K562 (cell line): Measurements from ENCODE around the gene UBAP2. TPM values are rescaled to one million over a fixed set of nuclear protein-coding genes. Genes with fewer than 3 reads are reported as not detected.

Experiments
- ATAC-seq: fragments of 200-7000 bp; cut with Tn5 transposase; 3 replicates; pipeline ENCODE4 v1.9.1; 2020; ENCODE audit warnings: moderate library complexity
- BruUV-seq: library from RNA; stranded (reverse); fragments of 400-500 nt; replicated peaks from 2 replicates; lab custom pipeline; 2021; lab: Mats Ljungman, UMichigan
- CTCF ChIA-PET: fragments of 300-600 bp; formaldehyde crosslinking; extraction: SDS; loops from one replicate; lab custom pipeline; 2021; ENCODE audit warnings: low intra/inter-chr PET ratio; lab: Yijun Ruan, JAX
- POLR2A ChIA-PET: fragments of 300-600, 350-650 bp; sonication (Branson Sonifier 250); formaldehyde crosslinking; extraction: SDS; loops from one replicate; lab custom pipeline; 2021; ENCODE audit warnings: antibody characterized with exemption, inconsistent platforms; lab: Yijun Ruan, JAX
- DNase-seq, 4 experiments: peaks; one replicate each; pipeline versions ENCODE4 v3.0.0 to v3.0.0-alpha.2; 2011 to 2018; ENCODE audit warnings: low spot score in 3 of 4, mixed read lengths in 3 of 4; ENCODE audit errors: extremely low read depth in 1 of 4
- FAIRE-seq: peaks from 2 replicates; lab custom pipeline; 2011; peaks lifted over from hg19 to GRCh38; lab: Jason Lieb, UNC
- H2AFZ ChIP-seq: 2 replicates; pipeline ENCODE4 v1.6.0; 2011; ENCODE audit warnings: low read depth, low read length, control low read depth, inconsistent platforms
- H3K27ac ChIP-seq: fragments of 200-600 bp; 3 replicates; pipeline ENCODE4 v1.8.0; 2011; ENCODE audit warnings: low read depth, mild to moderate bottlenecking, control low read depth, inconsistent platforms, low read length, moderate library complexity, mixed read lengths; ENCODE audit errors: extremely low read depth
- H3K27me3 ChIP-seq, 2 experiments: fragments of 300-600 bp in 1 of 2; 2 replicates in 1 of 2; 3 replicates in 1 of 2; pipeline versions ENCODE4 v1.6.0 to v1.8.0; 2011; ENCODE audit warnings: inconsistent platforms in 2 of 2, low read length in 2 of 2, mild to moderate bottlenecking in 1 of 2, mixed read lengths in 1 of 2, moderate library complexity in 1 of 2; ENCODE audit not compliant: control insufficient read depth in 2 of 2, insufficient read depth in 2 of 2
- H3K36me3 ChIP-seq: fragments of 300-600 bp; 3 replicates; pipeline ENCODE4 v1.8.0; 2011; ENCODE audit warnings: mild to moderate bottlenecking, low read length, inconsistent platforms; ENCODE audit not compliant: control insufficient read depth, insufficient read depth
- H3K4me1 ChIP-seq, 2 experiments: fragments of 200-600 bp in 1 of 2; replicated peaks in 1 of 2; 2 replicates in 1 of 2; 3 replicates in 1 of 2; pipeline versions ENCODE4 v1.5.1 to v1.8.0; 2011; ENCODE audit warnings: inconsistent platforms in 2 of 2, low read length in 2 of 2, mild to moderate bottlenecking in 1 of 2, mixed read lengths in 1 of 2, moderate library complexity in 1 of 2; ENCODE audit not compliant: control insufficient read depth in 2 of 2, insufficient read depth in 2 of 2
- H3K4me2 ChIP-seq: 2 replicates; pipeline ENCODE4 v1.6.1; 2011; ENCODE audit warnings: low read length, control low read depth, inconsistent platforms, mixed read lengths; ENCODE audit not compliant: insufficient read depth
- H3K4me3 ChIP-seq: fragments of 200-600 bp; sonication (generic), shearing (Covaris generic); 2 replicates; pipeline ENCODE4 v1.5.1; 2016; ENCODE audit warnings: control low read depth, inconsistent platforms
- H3K79me2 ChIP-seq: fragments of 200-600 bp; 3 replicates; pipeline ENCODE4 v1.8.0; 2011; ENCODE audit warnings: low read length, inconsistent platforms; ENCODE audit not compliant: control insufficient read depth, insufficient read depth
- H3K9ac ChIP-seq, 2 experiments: 2 replicates each; pipeline versions ENCODE4 v1.6.0 to v1.6.1; 2011; ENCODE audit warnings: low read depth in 2 of 2, low read length in 2 of 2, control low read depth in 1 of 2, inconsistent platforms in 1 of 2, mild to moderate bottlenecking in 1 of 2, mixed read lengths in 1 of 2; ENCODE audit not compliant: insufficient read depth in 1 of 2
- H3K9me1 ChIP-seq: one replicate; pipeline ENCODE4 v1.6.0; 2011; ENCODE audit warnings: inconsistent platforms, mild to moderate bottlenecking, low read length, moderate library complexity; ENCODE audit not compliant: control insufficient read depth, insufficient read depth
- H3K9me3 ChIP-seq: replicated peaks from 2 replicates; pipeline ENCODE4 v1.5.1; 2011; ENCODE audit warnings: low read depth, low read length, inconsistent platforms; ENCODE audit not compliant: control insufficient read depth, insufficient read depth
- H4K20me1 ChIP-seq: replicated peaks from 2 replicates; pipeline ENCODE4 v1.6.1; 2011; ENCODE audit warnings: low read length, inconsistent platforms, mixed read lengths; ENCODE audit not compliant: control insufficient read depth, insufficient read depth
- ERF ChIP-seq: fragments of 450-650 bp; formaldehyde crosslinking; IDR thresholded peaks from 2 replicates; pipeline ENCODE4 v1.4.0; 2020; ENCODE audit warnings: mild to moderate bottlenecking, mixed read lengths
- KLF1 ChIP-seq: fragments of 450-650 bp; IDR thresholded peaks from 2 replicates; pipeline ENCODE4 v1.6.1; 2016; ENCODE audit warnings: missing genetic modification characterization, missing compliant biosample characterization
- RBFOX2 ChIP-seq: fragments of 200-400 bp; formaldehyde crosslinking; IDR thresholded peaks from 2 replicates; pipeline ENCODE4 v1.6.1; 2017; ENCODE audit warnings: low read depth, mild to moderate bottlenecking, low read length, moderate library complexity
- TARDBP ChIP-seq: fragments of 450-650 bp; IDR thresholded peaks from 2 replicates; pipeline ENCODE4 v1.6.1; 2016
- ZBTB7A ChIP-seq: IDR thresholded peaks from 2 replicates; pipeline ENCODE4 v1.6.1; 2011; ENCODE audit warnings: low read depth, mild to moderate bottlenecking, low read length, moderate library complexity, borderline replicate concordance; ENCODE audit not compliant: control insufficient read depth
- WGBS: fragments of 100-300 bp; shearing (Covaris generic); methylation state at CpG from one replicate; pipeline ENCODE4 v1.1.6; 2016; ENCODE audit warnings: low coverage, mixed read lengths; ENCODE audit not compliant: insufficient coverage; ENCODE audit errors: missing lambda C conversion rate; 5-methylcytosine and 5-hydroxymethylcytosine counted together
- in situ Hi-C: fragments of 300-500 bp; cut with MboI; formaldehyde crosslinking; loops from 4 replicates; pipeline ENCODE4 v1.15.0; 2018; ENCODE audit warnings: inconsistent platforms, mixed read lengths
- intact Hi-C: fragments of 100-400 bp; cut with micrococcal nuclease; formaldehyde crosslinking; loops from 2 replicates; pipeline ENCODE4 v1.14.2; 2022
- polyA plus RNA-seq, 8 experiments: library from polyadenylated mRNA; depleted of rRNA in 4 of 8; stranded (reverse) in 5 of 8; unstranded in 3 of 8; fragments of >200 nt; fragmentation: Nextera tagmentation in 2 of 8; fragmentation: Illumina TruSeq in 1 of 8; extraction: Ambion mirVana in 2 of 8; extraction: Trizol in 1 of 8; gene quantifications; 2 replicates each; pipeline versions ENCODE4 v1.2.1 to v1.2.3, GENCODE V29; 2011 to 2014; ENCODE audit warnings: inconsistent platforms in 1 of 8, missing spikeins in 1 of 8
- total RNA-seq, 7 experiments: library from RNA; depleted of rRNA in 6 of 7; stranded (reverse); fragments of >200 nt in 6 of 7; fragmentation: Illumina TruSeq in 2 of 7; extraction: Trizol in 2 of 7; gene quantifications; 2 replicates each; pipeline versions ENCODE4 v1.2.1 to v1.2.3, GENCODE V29; 2011 to 2021; ENCODE audit warnings: low replicate concordance in 1 of 7
- TF ChIP-seq, protein P1 (sequence below): fragments of 450-650 bp; IDR thresholded peaks from 2 replicates; pipeline ENCODE4 v1.6.1; 2017; ENCODE audit warnings: antibody characterized with exemption

Gene UBAP2
- total and polyA plus RNA-seq, 9 of the 15 experiments (the other 6 are each of a cell fraction or from before 2014, with no cell fraction given) = 8.7 to 47.9 (median 18.7) TPM

DNA sequence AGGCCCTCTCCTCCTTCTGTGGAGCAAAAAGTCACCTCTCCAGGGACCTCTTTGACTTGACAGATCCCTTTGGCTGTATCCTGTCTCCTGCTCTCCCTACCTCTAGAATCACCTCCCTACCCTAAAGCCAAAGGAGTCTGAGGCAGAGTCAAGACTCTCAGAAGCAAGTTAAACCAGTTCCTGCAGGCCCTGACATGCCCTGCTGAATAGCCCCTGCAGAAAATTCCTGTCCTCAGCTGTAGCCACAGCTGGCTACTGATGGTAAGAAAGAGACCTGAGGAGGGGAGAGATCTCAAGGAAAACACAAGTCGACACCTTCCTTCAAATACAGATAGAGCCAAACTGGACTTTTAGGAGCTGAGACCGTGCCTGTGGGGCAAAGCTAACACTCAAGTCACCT lies 23.7 kb upstream of the UBAP2 start:
- no peaks in the 10 kb centered on the region for H3K79me2 ChIP-seq
- peak overlapping the region; percentile 93 for H2AFZ ChIP-seq
- no peak for TF ChIP-seq ERF (CRISPR knock-in tag)
- no peak for TF ChIP-seq RBFOX2
- TF ChIP-seq, protein P1, sequence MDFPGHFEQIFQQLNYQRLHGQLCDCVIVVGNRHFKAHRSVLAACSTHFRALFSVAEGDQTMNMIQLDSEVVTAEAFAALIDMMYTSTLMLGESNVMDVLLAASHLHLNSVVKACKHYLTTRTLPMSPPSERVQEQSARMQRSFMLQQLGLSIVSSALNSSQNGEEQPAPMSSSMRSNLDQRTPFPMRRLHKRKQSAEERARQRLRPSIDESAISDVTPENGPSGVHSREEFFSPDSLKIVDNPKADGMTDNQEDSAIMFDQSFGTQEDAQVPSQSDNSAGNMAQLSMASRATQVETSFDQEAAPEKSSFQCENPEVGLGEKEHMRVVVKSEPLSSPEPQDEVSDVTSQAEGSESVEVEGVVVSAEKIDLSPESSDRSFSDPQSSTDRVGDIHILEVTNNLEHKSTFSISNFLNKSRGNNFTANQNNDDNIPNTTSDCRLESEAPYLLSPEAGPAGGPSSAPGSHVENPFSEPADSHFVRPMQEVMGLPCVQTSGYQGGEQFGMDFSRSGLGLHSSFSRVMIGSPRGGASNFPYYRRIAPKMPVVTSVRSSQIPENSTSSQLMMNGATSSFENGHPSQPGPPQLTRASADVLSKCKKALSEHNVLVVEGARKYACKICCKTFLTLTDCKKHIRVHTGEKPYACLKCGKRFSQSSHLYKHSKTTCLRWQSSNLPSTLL = no peak
- no peak for TF ChIP-seq TARDBP
- no peak for TF ChIP-seq KLF1
- no peak for TF ChIP-seq ZBTB7A
- intact Hi-C loops = loop anchor here (10.0 kb wide), 1 partner anchor 148 kb away; no protein-coding TSS in a partner anchor
- peaks cover 2 to 7% of the 10 kb centered on the region in 2 experiments; a peak in 4 of 5 replicates for H3K4me1 ChIP-seq
- POLR2A ChIA-PET = no interaction called here
- DNase-seq (no peak), ATAC-seq (peak; percentile 35), FAIRE-seq (no peak)
- BruUV-seq = no TSS peak
- 0 out of 4 replicates have a peak overlapping the region, but pooled peaks of 1 of the 2 experiments have one; percentile 14 for H3K9ac ChIP-seq
- in situ Hi-C loops = no loop called here
- H3K4me3 ChIP-seq = no peak overlapping the region
- H4K20me1 ChIP-seq = no peaks in the 10 kb centered on the region
- no peaks in the 10 kb centered on the region for H3K9me3 ChIP-seq
- H3K27me3 ChIP-seq = no peaks in the 10 kb centered on the region
- WGBS = 23% methylated on average over 2 of the region's 2 CpGs
- no peak overlapping the region for H3K4me2 ChIP-seq
- H3K27ac ChIP-seq = no peak overlapping the region
- CTCF ChIA-PET = no interaction called here
- H3K9me1 ChIP-seq = no peaks in the 10 kb centered on the region
- H3K36me3 ChIP-seq = no peaks in the 10 kb centered on the region
